NCI-H146 (cell line): ENCODE results near the gene HES3.
A peak's percentile ranks its signal among the peaks of the same experiment; 100 is the strongest.

ENCODE experiments used
- DNase-seq: peaks from one replicate; lab custom pipeline; 2025; lab: John Stamatoyannopoulos, UW

HES3 gene

GRCh38 chr1:6262555-6263420 lies 18.8 kb downstream of the HES3 start:
- DNase-seq: no peak

DNA sequence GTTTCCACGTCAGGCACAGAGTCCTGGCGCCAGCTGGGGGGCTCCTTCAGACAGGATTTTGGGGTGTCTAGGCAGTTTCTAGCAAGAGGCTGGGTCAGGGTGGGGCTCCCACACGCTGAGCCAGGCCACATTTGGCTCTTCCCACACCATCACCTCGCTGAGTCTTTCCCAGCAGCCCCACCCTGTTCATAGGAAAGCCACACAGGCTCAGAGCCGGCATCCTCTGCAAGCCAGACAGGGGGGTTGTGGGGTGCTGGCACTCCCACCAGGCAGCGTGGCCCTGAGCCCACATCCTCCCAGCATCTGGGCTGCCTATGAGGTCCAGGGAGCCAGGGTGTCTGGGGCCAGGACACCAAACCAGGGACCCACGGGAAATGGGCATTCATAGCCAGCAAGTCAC lies 19.7 kb downstream of the HES3 start:
- no peak for DNase-seq

GRCh38 chr1:6265151-6265550 lies 21.2 kb downstream of the HES3 start:
- DNase-seq: no peak

DNA sequence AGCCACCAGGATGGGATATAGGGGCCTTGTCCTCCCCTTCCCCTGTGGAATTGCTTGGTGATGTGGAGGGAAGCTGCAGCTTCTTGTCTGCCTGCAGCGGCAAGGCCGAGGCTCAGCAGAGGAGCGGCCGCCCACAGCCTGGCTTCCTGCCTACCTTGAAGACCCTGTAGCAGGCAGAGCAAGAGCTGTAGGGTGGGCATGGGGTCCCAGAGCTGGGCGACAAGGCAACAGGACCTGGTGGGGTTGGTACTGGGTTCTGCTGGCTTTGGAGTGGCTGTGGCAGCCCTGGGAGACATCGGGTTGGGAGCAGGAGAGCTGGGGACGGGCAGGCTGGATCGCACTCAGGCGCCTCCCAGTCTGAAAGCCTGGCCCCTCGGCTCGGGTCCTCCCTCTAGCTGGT lies 22.7 kb downstream of the HES3 start:
- no peak for DNase-seq

GRCh38 chr1:6267686-6268322 lies 23.8 kb downstream of the HES3 start:
- no peak for DNase-seq

DNA sequence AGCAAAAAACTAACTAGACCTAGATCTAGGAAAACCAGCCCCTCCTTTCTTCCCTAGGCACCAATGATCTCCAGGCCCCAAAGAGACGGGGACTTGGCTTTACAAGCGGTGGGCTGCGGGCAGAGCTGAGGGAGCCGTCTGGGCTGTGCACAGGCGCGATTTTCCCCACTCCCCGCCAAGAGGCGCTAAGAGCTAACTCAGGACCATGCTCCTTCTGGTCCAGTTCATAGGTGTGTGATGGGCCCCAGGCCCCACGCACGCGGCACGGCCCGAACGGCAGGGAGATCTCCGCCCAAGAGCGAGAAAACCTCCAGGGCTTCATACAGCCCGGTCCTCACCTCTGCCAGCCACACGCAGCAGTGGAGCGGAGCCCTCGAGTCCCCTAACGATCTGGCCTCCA lies 24.4 kb downstream of the HES3 start:
- no peak for DNase-seq

DNA sequence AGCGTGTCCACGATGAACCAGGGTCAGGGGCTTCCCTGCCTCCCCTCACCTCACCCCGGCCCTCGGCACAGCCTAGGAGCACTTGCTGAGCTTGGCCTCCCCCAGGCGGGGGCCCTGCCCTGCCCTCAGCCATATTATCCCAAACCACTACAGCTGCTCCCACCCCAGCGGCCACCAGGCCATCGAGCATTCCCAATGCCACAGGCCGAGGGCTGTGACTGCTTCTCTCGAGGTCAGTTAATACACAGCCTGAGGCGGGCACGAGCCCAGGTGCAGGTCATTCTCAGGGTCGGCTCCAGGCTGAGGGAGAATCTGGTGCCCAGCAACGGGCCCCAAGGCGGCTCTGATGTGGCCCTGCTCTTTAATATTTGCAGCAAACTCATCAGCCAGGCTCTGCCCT lies 25.3 kb downstream of the HES3 start:
- DNase-seq: no peak

- DNase-seq: peak; percentile 75
Observed at GRCh38 chr1:6269720-6270400, 25.9 kb downstream of the HES3 start.

GRCh38 chr1:6270401-6270800 lies 26.4 kb downstream of the HES3 start:
- DNase-seq: no peak

GRCh38 chr1:6271006-6271405 lies 27.0 kb downstream of the HES3 start:
- DNase-seq: peak; percentile 54

GRCh38 chr1:6271554-6271953 lies 27.6 kb downstream of the HES3 start:
- DNase-seq: peak; percentile 81

DNA sequence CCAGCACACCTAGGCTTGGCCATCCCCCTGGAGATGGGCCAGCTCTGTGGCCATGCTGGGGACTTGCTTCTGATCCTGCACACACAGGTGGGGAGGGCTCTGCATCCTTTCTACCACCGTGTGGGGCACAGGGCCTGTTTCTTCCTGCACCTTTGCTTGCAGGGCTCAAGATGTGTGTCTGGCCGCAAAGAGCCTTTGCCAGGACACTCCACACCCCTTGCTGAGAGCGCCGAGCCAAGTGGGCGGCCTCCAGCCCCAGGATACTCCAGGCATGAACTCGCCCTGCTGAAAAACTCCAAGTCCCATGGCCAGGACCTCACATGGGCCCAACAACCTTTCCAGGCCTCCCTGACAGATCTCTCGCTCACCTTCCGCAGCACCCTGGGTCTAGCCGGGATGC lies 28.5 kb downstream of the HES3 start:
- DNase-seq: no peak

- DNase-seq: no peak
Observed at GRCh38 chr1:6272868-6273267, 28.9 kb downstream of the HES3 start.

DNA sequence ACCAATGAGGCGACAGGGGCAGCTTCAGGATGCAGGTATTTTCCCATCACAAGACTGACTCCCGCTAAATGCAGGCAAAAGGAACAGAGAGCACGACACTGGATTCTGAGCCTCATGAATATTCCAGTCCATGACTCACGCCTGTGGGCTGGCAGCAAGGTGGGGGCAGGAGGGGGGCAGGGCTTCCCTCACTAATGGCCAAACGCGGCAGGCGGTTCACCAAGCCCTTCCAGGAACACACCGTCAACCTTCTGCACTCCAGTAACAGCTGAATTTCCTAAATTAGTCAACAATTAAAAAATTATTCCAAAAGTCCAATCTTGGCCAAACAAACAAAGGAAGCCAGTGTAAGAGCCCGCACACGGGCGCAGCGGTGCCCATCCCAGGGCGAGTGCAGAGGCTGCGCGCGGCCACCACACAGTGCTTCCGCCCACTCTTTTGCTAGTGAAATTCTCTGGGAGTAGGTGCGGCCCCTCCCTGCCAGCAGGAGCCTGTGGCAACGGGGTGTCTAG lies 29.5 kb downstream of the HES3 start:
- DNase-seq: no peak

DNA sequence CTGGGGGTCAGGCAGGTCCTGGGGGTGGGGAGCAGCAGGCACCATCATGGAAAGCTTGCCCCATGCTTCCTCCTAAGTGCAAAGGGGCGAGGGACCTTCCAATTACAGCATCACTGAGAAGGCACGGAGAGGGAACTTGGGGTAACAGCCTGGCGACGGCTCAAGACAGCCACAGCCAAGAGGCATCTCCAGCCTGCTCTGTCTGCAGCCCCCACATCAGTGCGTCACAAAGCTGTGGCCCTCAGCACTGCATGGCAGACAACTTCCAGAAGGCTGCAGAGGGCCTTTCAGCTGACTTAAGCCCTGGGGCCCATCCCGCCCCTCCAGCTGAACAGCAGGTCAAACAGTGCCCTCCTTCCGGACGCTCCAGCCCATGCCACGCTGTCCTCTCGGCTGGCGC lies 30.1 kb downstream of the HES3 start:
- DNase-seq: no peak

DNA sequence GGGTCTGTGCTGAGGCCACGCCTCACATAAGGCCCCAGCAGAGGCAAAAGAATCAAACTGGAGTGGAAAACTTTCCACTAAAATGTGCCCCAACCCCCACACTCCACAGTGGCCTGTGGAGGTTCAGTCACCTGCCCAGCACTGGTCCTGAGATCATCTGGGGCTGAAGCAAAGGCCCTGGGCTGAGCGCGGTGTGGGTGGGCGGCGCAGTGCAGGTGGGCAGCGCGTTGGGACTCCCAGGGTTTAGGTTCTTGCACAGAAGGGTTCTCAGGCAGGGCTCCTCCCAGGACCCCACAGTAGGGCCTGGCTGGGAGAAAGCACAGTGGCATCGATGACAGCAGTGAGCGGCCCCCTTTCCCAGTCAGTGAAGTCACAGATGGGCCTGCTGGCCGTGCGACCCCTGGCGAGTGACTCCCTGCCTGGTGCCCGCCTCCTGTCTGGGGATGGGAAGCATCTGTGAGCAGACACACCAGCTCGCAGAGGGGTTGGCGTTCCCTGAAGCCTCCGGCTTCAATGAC lies 30.7 kb downstream of the HES3 start:
- DNase-seq: no peak

GRCh38 chr1:6275826-6276782 lies 32.1 kb downstream of the HES3 start:
- no peak for DNase-seq

GRCh38 chr1:6276811-6277555 lies 33.0 kb downstream of the HES3 start:
- no peak for DNase-seq

DNA sequence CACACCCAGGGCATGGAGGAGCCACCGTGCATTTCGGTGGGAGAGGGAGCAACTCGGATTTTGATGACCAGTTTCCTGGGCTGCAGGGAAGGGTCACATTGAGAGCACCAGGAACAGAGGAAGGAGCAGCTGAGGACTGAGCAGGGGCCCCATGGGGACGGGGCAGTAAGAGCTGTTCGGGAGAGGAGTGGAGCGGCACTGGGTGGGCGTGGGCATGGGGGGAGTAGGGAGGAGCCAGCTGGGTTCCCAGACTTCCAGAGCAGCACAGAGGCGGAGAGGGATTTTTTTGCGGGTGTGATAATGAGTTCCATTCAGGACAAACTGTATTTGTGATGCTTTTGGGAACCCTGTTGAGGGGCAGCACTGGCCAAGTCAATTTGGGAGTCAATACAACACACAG lies 34.3 kb downstream of the HES3 start:
- DNase-seq: no peak

- no peak for DNase-seq
Observed at GRCh38 chr1:6279066-6279465, 35.1 kb downstream of the HES3 start.
